SK-N-SH treated with all-trans-retinoic acid at 6 μM for 48 hours (cell line): ENCODE data around the gene TMEM165.
A peak's percentile ranks its signal among the peaks of the same experiment; 100 is the strongest.

Source experiments
- ATAC-seq: fragments of 200-7000 bp; cut with Tn5 transposase; 3 replicates; pipeline ENCODE4 v1.9.1; 2020; ENCODE audit warnings: mild to moderate bottlenecking, moderate library complexity
- ARNTL ChIP-seq: fragments of 450-650 bp; formaldehyde crosslinking; IDR thresholded peaks from 2 replicates; pipeline ENCODE4 v1.5.0; 2020; ENCODE audit warnings: low read depth, mild to moderate bottlenecking, moderate library complexity, borderline replicate concordance
- BACH2 ChIP-seq: fragments of 250-450 bp; sonication (Bioruptor Pico); IDR thresholded peaks from 2 replicates; pipeline ENCODE4 v1.9.0; 2021; ENCODE audit warnings: mild to moderate bottlenecking, borderline replicate concordance
- CSDC2 ChIP-seq: fragments of 250-450 bp; sonication (Bioruptor Pico); IDR thresholded peaks from 2 replicates; pipeline ENCODE4 v1.5.0; 2020; ENCODE audit warnings: mild to moderate bottlenecking, moderate library complexity
- ESRRG ChIP-seq: fragments of 250-450 bp; sonication (Bioruptor Pico); IDR thresholded peaks from 2 replicates; pipeline ENCODE4 v1.6.1; 2021; ENCODE audit warnings: mild to moderate bottlenecking
- ISL1 ChIP-seq: fragments of 250-450 bp; sonication (Bioruptor Pico); IDR thresholded peaks from 2 replicates; pipeline ENCODE4 v2.1.2; 2022; ENCODE audit warnings: mild to moderate bottlenecking, moderate library complexity
- OSR1 ChIP-seq: fragments of 250-450 bp; sonication (Bioruptor Pico); IDR thresholded peaks from 2 replicates; pipeline ENCODE4 v1.8.0; 2022; ENCODE audit warnings: moderate library complexity, mild to moderate bottlenecking, inconsistent platforms
- POU6F1 ChIP-seq: fragments of 250-450 bp; sonication (Bioruptor Pico); IDR thresholded peaks from 2 replicates; pipeline ENCODE4 v1.8.0; 2021; ENCODE audit warnings: low read depth, mild to moderate bottlenecking, moderate library complexity, borderline replicate concordance
- PPARA ChIP-seq: fragments of 250-450 bp; sonication (Bioruptor Pico); IDR thresholded peaks from 2 replicates; pipeline ENCODE4 v1.5.0; 2020; ENCODE audit warnings: mild to moderate bottlenecking, borderline replicate concordance
- SNAI2 ChIP-seq: fragments of 250-450 bp; sonication (Bioruptor Pico); IDR thresholded peaks from 2 replicates; pipeline ENCODE4 v1.5.0; 2020; ENCODE audit warnings: mild to moderate bottlenecking, moderate library complexity
- TCF4 ChIP-seq: fragments of 250-450 bp; sonication (Bioruptor Pico); IDR thresholded peaks from 2 replicates; pipeline ENCODE4 v1.8.0; 2021; ENCODE audit warnings: mild to moderate bottlenecking, moderate library complexity, borderline replicate concordance
- TOX ChIP-seq: fragments of 250-450 bp; sonication (Bioruptor Pico); IDR thresholded peaks from 2 replicates; pipeline ENCODE4 v1.8.0; 2021; ENCODE audit warnings: mild to moderate bottlenecking, moderate library complexity, borderline replicate concordance
- TSHZ2 ChIP-seq: fragments of 250-450 bp; sonication (Bioruptor Pico); IDR thresholded peaks from 2 replicates; pipeline ENCODE4 v1.5.0; 2020; ENCODE audit warnings: mild to moderate bottlenecking, moderate library complexity
- ZC3H10 ChIP-seq: fragments of 250-450 bp; sonication (Bioruptor Pico); IDR thresholded peaks from 2 replicates; pipeline ENCODE4 v1.5.1; 2021; ENCODE audit warnings: mild to moderate bottlenecking, moderate library complexity
- ZFP3 ChIP-seq: fragments of 250-450 bp; sonication (Bioruptor Pico); IDR thresholded peaks from 2 replicates; pipeline ENCODE4 v1.5.0; 2020; ENCODE audit warnings: mild to moderate bottlenecking, moderate library complexity
- ZFP30 ChIP-seq: fragments of 450-650 bp; formaldehyde crosslinking; IDR thresholded peaks from 2 replicates; pipeline ENCODE4 v1.5.0; 2022; ENCODE audit warnings: mild to moderate bottlenecking, moderate library complexity
- ZNF565 ChIP-seq: fragments of 450-650 bp; formaldehyde crosslinking; conservative IDR thresholded peaks from 2 replicates; pipeline ENCODE4 v1.5.0; 2020; ENCODE audit warnings: low read depth, mild to moderate bottlenecking, moderate library complexity
- ZNF70 ChIP-seq: fragments of 450-650 bp; formaldehyde crosslinking; IDR thresholded peaks from 2 replicates; pipeline ENCODE4 v1.5.0; 2020; ENCODE audit warnings: mild to moderate bottlenecking, moderate library complexity
- ZNF8 ChIP-seq: fragments of 450-650 bp; formaldehyde crosslinking; IDR thresholded peaks from 2 replicates; pipeline ENCODE4 v1.5.0; 2020; ENCODE audit warnings: mild to moderate bottlenecking, moderate library complexity
- TF ChIP-seq, protein P1 (sequence below): fragments of 250-450 bp; sonication (Bioruptor Pico); IDR thresholded peaks from 2 replicates; pipeline ENCODE4 v1.5.1; 2020; ENCODE audit warnings: low read depth, mild to moderate bottlenecking, moderate library complexity
- TF ChIP-seq, protein P2 (sequence below): fragments of 250-450 bp; sonication (Bioruptor Pico); IDR thresholded peaks from 2 replicates; pipeline ENCODE4 v1.5.1; 2021; ENCODE audit warnings: mild to moderate bottlenecking, moderate library complexity
- TF ChIP-seq, protein P3 (sequence below): fragments of 250-450 bp; sonication (Bioruptor Pico); IDR thresholded peaks from 2 replicates; pipeline ENCODE4 v1.8.0; 2020; ENCODE audit warnings: mild to moderate bottlenecking, moderate library complexity, borderline replicate concordance

Gene TMEM165

GRCh38 chr4:55409468-55410171 lies 13.9 kb downstream of the TMEM165 start:
- peak; percentile 59 for ATAC-seq
- TF ChIP-seq ZC3H10 (CRISPR knock-in tag), result no peak
- TF ChIP-seq ZFP30 (CRISPR knock-in tag), result no peak
- TF ChIP-seq TCF4, result no peak
- TF ChIP-seq ZFP3 (CRISPR knock-in tag), result no peak
- no peak for TF ChIP-seq PPARA (CRISPR knock-in tag)
- no peak for TF ChIP-seq ZNF70 (CRISPR knock-in tag)
- TF ChIP-seq ARNTL (CRISPR knock-in tag), result no peak
- no peak for TF ChIP-seq POU6F1 (CRISPR knock-in tag)
- no peak for TF ChIP-seq ZNF8 (CRISPR knock-in tag)

- TF ChIP-seq ZNF70 (CRISPR knock-in tag), result no peak
- no peak for TF ChIP-seq ZFP3 (CRISPR knock-in tag)
- no peak for TF ChIP-seq PPARA (CRISPR knock-in tag)
- TF ChIP-seq, protein P1, sequence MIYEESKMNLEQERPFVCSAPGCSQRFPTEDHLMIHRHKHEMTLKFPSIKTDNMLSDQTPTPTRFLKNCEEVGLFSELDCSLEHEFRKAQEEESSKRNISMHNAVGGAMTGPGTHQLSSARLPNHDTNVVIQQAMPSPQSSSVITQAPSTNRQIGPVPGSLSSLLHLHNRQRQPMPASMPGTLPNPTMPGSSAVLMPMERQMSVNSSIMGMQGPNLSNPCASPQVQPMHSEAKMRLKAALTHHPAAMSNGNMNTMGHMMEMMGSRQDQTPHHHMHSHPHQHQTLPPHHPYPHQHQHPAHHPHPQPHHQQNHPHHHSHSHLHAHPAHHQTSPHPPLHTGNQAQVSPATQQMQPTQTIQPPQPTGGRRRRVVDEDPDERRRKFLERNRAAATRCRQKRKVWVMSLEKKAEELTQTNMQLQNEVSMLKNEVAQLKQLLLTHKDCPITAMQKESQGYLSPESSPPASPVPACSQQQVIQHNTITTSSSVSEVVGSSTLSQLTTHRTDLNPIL (CRISPR knock-in tag), result no peak
- TF ChIP-seq TOX, result no peak
- no peak for TF ChIP-seq ISL1 (CRISPR knock-in tag)
- TF ChIP-seq BACH2, result no peak
- no peak for TF ChIP-seq ZNF565 (CRISPR knock-in tag)
- TF ChIP-seq, protein P2, sequence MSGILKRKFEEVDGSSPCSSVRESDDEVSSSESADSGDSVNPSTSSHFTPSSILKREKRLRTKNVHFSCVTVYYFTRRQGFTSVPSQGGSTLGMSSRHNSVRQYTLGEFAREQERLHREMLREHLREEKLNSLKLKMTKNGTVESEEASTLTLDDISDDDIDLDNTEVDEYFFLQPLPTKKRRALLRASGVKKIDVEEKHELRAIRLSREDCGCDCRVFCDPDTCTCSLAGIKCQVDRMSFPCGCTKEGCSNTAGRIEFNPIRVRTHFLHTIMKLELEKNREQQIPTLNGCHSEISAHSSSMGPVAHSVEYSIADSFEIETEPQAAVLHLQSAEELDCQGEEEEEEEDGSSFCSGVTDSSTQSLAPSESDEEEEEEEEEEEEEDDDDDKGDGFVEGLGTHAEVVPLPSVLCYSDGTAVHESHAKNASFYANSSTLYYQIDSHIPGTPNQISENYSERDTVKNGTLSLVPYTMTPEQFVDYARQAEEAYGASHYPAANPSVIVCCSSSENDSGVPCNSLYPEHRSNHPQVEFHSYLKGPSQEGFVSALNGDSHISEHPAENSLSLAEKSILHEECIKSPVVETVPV (CRISPR knock-in tag), result no peak
- no peak for TF ChIP-seq ZFP30 (CRISPR knock-in tag)
- TF ChIP-seq, protein P3, sequence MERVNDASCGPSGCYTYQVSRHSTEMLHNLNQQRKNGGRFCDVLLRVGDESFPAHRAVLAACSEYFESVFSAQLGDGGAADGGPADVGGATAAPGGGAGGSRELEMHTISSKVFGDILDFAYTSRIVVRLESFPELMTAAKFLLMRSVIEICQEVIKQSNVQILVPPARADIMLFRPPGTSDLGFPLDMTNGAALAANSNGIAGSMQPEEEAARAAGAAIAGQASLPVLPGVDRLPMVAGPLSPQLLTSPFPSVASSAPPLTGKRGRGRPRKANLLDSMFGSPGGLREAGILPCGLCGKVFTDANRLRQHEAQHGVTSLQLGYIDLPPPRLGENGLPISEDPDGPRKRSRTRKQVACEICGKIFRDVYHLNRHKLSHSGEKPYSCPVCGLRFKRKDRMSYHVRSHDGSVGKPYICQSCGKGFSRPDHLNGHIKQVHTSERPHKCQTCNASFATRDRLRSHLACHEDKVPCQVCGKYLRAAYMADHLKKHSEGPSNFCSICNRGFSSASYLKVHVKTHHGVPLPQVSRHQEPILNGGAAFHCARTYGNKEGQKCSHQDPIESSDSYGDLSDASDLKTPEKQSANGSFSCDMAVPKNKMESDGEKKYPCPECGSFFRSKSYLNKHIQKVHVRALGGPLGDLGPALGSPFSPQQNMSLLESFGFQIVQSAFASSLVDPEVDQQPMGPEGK (CRISPR knock-in tag), result no peak
- TF ChIP-seq CSDC2 (CRISPR knock-in tag), result no peak
- TF ChIP-seq ARNTL (CRISPR knock-in tag), result no peak
- no peak for TF ChIP-seq ZNF8 (CRISPR knock-in tag)
- TF ChIP-seq OSR1 (CRISPR knock-in tag), result no peak
- no peak for ATAC-seq
Observed at GRCh38 chr4:55410431-55410830, 14.7 kb downstream of the TMEM165 start.

- TF ChIP-seq OSR1 (CRISPR knock-in tag) (no peak), TSHZ2 (CRISPR knock-in tag) (no peak), ZFP3 (CRISPR knock-in tag) (no peak), ESRRG (CRISPR knock-in tag) (no peak), SNAI2 (CRISPR knock-in tag) (no peak), ZNF565 (CRISPR knock-in tag) (no peak), ISL1 (CRISPR knock-in tag) (no peak), ZC3H10 (CRISPR knock-in tag) (no peak), ARNTL (CRISPR knock-in tag) (no peak), POU6F1 (CRISPR knock-in tag) (no peak)
- TF ChIP-seq, protein P1 (CRISPR knock-in tag), result no peak
- TF ChIP-seq, protein P3 (CRISPR knock-in tag), result no peak
- ATAC-seq, result no peak
Observed at GRCh38 chr4:55411621-55412020, 15.9 kb downstream of the TMEM165 start.
